Heart left ventricle (tissue), 13 donors: ENCODE results near the gene PTPRN2.

Experiments used
- CTCF ChIP-seq, 12 donors: fragments of 200-600 bp; sonication (generic) in 4 of 12; IDR thresholded peaks; one replicate each; pipeline versions ENCODE4 v1.5.0 to v1.8.0; 2018 to 2022; ENCODE audit warnings: antibody characterized with exemption in 12 of 12, mild to moderate bottlenecking in 5 of 12
- POLR2A ChIP-seq, 2 donors: fragments of 450-650 bp; IDR thresholded peaks; one replicate each; pipeline ENCODE4 v1.6.1; 2017; ENCODE audit warnings: antibody characterized with exemption in 2 of 2, mild to moderate bottlenecking in 2 of 2, moderate library complexity in 2 of 2
- donor health status: ischemic (EF 13 %, LVEDD 7.1; RV severe dilation, severe dysfunction).
- donor health status: DM: no; HTN: yes; CAD: no.
- donor health status: DM: no; HTN: no; CAD: no.
- donor health status: ischemic (EF 25% LVEDD 6.9; RV normal size, moderate dysfunction).
- donor health status: ischemic (EF 25% LVEDD 5.7; RV mildly dilated, moderate dysfunction).
- donor health status: ischemic (EF 35%, LVEDD 5.7; RV mildly dilated, moderate dysfunction).
- donor health status: nonischemic (EF 11% LVEDD 7.7; RV severe dilation, severe dysfunction).
- donor health status: DM: yes; HTN: yes; CAD: no.
- donor health status: PGD.
- donor health status: ischemic (EF 29% LVEDD 5.4; RV normal size, mild dysfunction).
- donor health status: nonischemic (EF 23%, LVEDD 6.1; RV moderate dilation, normal function).

- TF ChIP-seq POLR2A (IDR thresholded peaks at IDR 0.05) (no peak), CTCF (IDR thresholded peaks at IDR 0.05) (no peak)
Measured at GRCh38 chr7:157561816-157562410, 1025.7 kb downstream of the PTPRN2 start.
